ENCODE measurements around the gene PIAS3. TPM values are rescaled to one million over a fixed set of nuclear protein-coding genes. Genes with fewer than 3 reads are reported as not detected.

PIAS3 gene
- total RNA-seq, 2 donors from 2014 or later, result 11.0 to 11.4 TPM

Small RNAs within 50 kb of the gene (microRNA-seq; reads per million reads assigned to microRNA genes)
- gene MIR6736, result 0 reads per million in 2 donors

Other genes with a start within 250 kb of the PIAS3 start
- 10 to 100 TPM; 17.6 to 22.6 TPM for gene PDZK1, start 151.7 kb downstream of the PIAS3 start, total RNA-seq
- under 1 TPM; 0.73 to 0.92 TPM for gene CD160, start 139.6 kb downstream of the PIAS3 start, total RNA-seq
- gene RNF115, start 35.0 kb downstream of the PIAS3 start, total RNA-seq, result 1 to 10 TPM; 7.4 to 7.7 TPM
- 10 to 100 TPM; 18.4 to 20.3 TPM for gene POLR3C, start 34.9 kb downstream of the PIAS3 start, total RNA-seq
- 1 to 10 TPM; 1.3 TPM for gene NUDT17, start 13.5 kb downstream of the PIAS3 start, total RNA-seq
- under 1 TPM; 0.12 to 0.53 TPM for gene ANKRD35, start 26.8 kb upstream of the PIAS3 start, total RNA-seq
- 1 to 10 TPM in 1 of 2 donors, under 1 TPM in 1; 0.84 to 1.7 TPM for gene ITGA10, start 51.0 kb upstream of the PIAS3 start, total RNA-seq
- gene PEX11B, start 59.6 kb upstream of the PIAS3 start, total RNA-seq, result 10 to 100 TPM; 33.8 to 37.1 TPM
- gene RBM8A, start 68.4 kb upstream of the PIAS3 start, total RNA-seq, result 10 to 100 TPM; 86.9 to 94.1 TPM
- gene LIX1L, start 98.9 kb upstream of the PIAS3 start, total RNA-seq, result 1 to 10 TPM; 4.2 to 9.0 TPM
- gene ANKRD34A, start 105.5 kb upstream of the PIAS3 start, total RNA-seq, result under 1 TPM; 0.27 to 0.42 TPM
- 10 to 100 TPM; 13.6 to 17.0 TPM for gene POLR3GL, start 105.6 kb upstream of the PIAS3 start, total RNA-seq
- 100 to 1,000 TPM; 550 to 720 TPM for gene TXNIP, start 137.5 kb upstream of the PIAS3 start, total RNA-seq
- gene HJV, start 162.7 kb upstream of the PIAS3 start, total RNA-seq, result not detected

Data from left colon (tissue), 2 donors.